T47D (cell line): ENCODE results near the gene TBC1D9.

ENCODE experiments used
- DNase-seq, 2 experiments: peaks; one replicate each; pipeline versions ENCODE4 v3.0.0 to v3.0.0-alpha.2; 2011 to 2012; ENCODE audit warnings: low read depth in 1 of 2, low spot score in 1 of 2
- JUND ChIP-seq: IDR thresholded peaks from 2 replicates; pipeline ENCODE4 v1.6.1; 2012; ENCODE audit warnings: low read depth
- in situ Hi-C: cut with HindIII; loops from 2 replicates; pipeline ENCODE4 v1.10.0; 2016; ENCODE audit warnings: low sequenced_read_pairs, low pct_unique_long_range_greater_than_20kb

Gene TBC1D9

DNA sequence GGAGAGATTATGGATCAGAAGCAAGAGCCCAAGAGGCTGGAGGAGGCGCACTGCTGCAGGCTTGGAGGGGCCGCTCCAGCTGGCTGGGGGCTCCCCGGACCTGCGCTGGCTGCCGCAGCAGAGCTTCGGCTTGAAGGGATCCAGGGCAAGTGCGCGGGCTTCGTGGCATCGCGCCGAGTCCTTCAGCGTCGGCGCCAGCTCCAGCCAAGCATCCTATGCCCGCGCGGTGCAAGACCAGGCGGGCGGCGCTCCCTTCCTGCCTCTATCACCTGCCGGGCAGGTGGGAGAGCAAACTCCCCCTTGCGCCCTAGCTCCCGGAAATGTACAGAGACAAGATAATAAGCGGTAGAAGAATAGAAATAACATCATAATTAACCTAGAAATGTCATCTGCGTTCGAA, 176.9 kb downstream of the TBC1D9 start:
- in situ Hi-C loops, result no loop called here
- no peak for TF ChIP-seq JUND
- DNase-seq, result no peak

DNA sequence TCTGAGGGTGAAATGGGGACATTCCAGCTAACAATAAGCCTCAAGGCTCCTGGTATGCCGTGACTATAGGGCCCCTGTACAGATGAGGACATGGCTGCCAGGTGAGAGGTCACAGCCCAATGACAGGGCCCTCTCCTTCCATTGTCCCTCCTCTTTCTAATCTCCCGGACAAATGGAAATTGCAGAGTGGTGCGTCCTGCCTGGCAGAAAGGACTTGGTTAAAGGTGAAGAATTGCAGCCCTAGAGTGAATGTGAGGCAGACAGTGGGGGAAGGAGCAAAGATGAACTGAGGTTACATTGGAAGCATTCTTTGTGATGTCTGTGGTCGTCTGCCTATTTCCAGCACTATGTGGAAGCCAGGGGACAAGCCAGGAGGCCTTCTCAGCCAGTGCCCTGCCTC, 180.7 kb downstream of the TBC1D9 start:
- in situ Hi-C loops, result no loop called here
- TF ChIP-seq JUND, result no peak
- DNase-seq, result no peak

DNA sequence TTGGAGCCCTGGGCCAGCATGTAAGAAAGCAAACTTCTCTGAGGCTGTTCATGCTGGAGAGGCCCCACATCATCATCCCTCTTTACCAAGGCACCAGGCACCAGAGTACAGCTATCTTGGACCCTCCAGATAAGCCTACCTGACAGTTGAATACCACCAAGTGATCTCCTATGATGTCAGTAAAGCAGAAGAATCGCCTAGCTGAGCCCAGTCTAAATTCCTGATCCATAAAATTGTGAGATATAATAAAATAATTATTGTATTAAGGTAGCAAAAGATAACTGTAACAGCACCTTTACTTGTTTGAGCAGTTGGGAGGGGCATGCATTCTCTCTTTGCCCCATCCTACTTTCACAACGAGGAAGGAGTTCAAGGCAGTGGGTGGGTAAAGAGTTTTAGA, 184.6 kb downstream of the TBC1D9 start:
- in situ Hi-C loops, result no loop called here
- TF ChIP-seq JUND, result no peak
- DNase-seq, result no peak
